ENCODE measurements around the gene PNMT.

PNMT gene

GRCh38 chr17:39653662-39654331, 14.5 kb upstream of the PNMT start:
- peak; percentile 86 for DNase-seq

GRCh38 chr17:39655105-39655504, 13.1 kb upstream of the PNMT start:
- no peak for DNase-seq

DNA sequence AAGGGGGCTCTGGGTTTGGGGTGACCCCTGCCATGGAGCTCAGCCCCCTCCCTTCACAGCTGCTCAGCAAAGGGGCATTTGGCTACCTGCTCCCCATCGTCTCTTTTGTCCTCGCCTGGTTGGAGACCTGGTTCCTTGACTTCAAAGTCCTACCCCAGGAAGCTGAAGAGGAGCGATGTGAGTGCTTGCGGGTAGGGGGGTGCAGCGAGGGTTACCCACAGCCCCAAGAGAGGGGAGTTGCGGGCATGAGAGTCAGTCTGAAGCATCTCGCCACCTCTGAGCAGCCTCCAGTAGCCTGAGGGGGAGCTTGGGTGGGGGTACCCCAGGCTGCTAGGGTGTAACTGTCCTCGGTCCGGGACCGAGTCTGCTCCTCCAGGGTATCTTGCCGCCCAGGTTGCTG, 9.9 kb upstream of the PNMT start:
- no peak for DNase-seq

GRCh38 chr17:39658760-39659159, 9.5 kb upstream of the PNMT start:
- no peak for DNase-seq

GRCh38 chr17:39659279-39660010, 8.8 kb upstream of the PNMT start:
- DNase-seq = no peak

GRCh38 chr17:39660011-39660360, 8.3 kb upstream of the PNMT start:
- DNase-seq = no peak

DNA sequence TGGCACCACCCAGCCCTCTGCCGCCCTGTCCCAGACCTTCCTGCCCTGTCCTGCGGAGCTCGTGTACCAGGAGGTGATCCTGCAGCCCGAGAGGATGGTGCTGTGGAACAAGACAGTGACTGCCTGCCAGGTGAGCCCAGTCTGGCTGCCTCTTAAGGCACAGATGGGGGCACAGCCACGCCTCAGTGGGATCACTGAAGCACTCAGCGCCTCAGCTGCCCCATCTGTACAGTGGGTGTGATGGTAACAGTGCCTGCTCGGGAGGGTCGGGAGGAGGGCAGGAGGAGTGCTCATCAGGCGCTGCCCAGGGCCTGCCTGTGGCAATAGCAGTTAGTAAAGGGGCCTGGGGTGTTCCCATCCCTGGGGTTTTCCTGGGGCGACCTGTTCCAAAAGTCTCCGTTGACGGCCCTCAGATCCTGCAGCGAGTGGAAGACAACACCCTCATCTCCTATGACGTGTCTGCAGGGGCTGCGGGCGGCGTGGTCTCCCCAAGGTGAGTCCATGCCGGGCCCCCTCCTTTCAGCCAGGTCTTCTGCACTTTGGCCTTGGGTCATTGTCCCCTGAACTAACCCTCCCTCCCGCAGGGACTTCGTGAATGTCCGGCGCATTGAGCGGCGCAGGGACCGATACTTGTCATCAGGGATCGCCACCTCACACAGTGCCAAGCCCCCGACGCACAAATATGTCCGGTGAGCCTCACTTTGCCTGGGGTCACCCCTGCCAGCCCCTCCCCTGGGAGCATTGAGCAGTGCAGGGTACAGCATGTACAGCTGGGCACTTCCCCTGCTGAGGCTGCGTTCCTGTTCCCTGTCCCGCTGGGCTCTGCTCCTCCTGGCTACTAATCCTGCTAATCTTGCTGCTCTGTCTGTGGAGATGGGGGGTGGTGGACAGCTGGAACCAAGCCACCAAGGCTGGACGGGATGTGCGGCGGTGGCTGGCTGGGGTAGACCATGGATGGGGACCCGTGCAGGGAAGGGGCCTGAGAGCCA, 7.6 kb upstream of the PNMT start:
- DNase-seq = no peak

GRCh38 chr17:39661744-39662541, 6.3 kb upstream of the PNMT start:
- DNase-seq = no peak

DNA sequence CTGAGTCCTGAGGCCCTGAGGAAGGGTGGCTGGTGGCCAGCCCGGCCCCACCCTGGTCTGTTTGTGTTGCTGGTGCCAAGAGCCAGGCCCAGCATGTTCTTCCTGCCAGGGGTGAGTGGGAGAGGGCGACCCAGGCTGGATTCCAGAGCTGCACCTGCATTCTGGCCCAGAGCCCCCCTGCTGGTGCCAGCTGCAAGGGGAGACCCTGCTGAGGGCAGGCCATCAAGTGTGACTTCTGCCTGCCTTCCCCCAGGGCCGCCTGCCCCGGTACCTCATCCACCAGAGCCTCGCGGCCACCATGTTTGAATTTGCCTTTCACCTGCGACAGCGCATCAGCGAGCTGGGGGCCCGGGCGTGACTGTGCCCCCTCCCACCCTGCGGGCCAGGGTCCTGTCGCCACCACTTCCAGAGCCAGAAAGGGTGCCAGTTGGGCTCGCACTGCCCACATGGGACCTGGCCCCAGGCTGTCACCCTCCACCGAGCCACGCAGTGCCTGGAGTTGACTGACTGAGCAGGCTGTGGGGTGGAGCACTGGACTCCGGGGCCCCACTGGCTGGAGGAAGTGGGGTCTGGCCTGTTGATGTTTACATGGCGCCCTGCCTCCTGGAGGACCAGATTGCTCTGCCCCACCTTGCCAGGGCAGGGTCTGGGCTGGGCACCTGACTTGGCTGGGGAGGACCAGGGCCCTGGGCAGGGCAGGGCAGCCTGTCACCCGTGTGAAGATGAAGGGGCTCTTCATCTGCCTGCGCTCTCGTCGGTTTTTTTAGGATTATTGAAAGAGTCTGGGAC, 5.5 kb upstream of the PNMT start:
- no peak for DNase-seq

DNA sequence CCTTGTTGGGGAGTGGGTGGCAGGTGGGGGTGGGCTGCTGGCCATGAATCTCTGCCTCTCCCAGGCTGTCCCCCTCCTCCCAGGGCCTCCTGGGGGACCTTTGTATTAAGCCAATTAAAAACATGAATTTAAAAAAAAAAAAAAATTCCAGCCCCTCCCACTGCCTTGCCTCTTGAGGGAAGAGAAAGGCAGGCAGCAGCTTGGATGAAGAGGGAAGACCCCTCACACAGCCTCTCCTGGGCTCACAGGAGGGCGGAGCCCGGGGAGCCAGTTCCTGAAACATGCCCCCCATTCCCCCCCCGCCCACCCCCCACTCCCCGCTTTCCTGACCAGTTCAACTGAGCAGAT, 4.9 kb upstream of the PNMT start:
- DNase-seq = no peak

DNA sequence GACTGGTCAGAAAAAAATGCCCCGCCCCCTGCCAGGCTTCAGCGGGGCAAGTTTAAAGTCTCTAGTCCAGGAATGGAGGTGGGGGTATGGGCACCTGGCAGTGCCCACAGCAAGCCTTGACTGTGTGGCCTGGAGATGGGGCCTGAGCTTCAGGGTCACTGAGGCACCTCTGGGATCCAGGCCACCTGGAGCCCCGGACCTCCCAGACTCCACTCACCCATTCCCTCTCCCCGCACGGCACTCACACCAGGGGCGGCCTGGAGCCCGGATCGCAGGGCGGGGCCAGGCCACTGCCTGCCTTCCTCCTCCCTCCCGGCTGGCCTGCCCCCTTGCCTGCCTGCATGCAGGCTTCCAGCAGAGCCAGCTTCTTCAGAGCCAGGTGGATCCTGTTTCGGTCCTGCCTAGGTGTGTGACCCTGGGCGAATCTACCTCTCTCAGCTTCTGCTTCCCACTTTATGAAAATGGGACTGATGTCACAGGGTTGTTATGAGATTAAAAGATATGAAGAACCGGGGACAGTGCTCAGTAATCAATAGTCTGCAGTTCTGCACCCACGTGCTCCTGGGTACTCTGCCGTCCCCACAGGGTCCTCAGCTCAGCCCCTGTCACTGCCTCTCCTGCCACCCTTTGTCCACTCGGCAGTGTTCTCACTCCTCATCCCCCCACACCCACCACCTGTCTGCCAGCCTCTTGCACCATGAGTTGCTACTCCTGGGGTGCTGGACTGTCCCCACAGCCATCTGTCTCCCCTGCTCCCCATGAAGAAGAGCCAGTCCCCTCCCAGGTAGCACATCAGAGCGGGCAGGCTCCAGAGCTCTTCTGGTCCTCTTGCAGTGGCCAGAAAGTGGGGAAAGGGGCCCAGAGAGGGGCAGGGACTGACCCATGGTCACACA, 4.3 kb upstream of the PNMT start:
- peak; percentile 83 for DNase-seq

DNA sequence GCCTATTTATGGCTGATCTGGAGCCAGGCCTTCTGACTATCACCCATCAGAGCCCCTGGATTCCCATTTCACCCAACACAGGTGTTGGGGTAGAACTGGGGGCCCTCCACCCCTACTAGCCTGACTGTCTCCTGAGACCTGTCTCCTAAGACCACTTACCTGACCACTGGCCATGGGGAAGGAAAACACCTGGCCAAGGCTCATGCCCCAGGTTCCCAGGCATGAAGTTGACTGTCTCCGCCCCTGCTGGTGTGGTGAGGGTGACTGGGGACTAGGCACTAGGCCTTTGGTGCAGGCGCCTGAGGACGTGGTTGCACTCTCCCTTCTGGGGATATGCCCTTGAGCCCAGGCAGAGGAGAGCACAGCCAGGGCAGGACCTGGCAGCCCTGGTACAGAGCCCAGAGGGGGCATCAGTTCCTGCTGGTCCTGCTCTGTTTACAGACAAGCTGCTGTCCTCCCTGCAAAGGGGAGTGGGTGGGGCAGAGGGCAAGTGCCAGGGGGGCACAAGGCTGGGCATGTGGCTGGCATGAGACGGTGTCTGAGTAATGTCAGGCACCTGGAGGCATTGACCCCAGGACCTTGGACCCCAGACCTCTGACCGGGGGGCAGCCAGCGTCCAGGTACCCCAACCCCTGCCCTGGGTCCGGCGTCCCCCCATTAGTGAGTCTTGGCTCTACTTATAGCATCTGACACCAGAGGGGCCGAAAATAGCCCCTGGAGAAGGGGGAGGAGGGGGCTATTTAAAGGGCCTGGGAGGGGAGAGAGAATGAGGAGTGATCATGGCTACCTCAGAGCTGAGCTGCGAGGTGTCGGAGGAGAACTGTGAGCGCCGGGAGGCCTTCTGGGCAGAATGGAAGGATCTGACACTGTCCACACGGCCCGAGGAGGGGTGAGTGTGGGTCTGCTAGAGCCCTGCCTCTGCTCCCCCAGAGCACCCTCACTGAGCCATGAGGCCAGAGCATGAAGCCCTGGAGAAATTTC, 3.4 kb upstream of the PNMT start, which contains the start of gene TCAP:
TCAP (plus strand) TSS at position 769 of the 981 bp plus-strand sequence; CDS start at position 780, 11 bp downstream.
- DNase-seq = no peak

- peak; percentile 86 for DNase-seq
Observed at GRCh38 chr17:39665642-39666224, 2.5 kb upstream of the PNMT start.

GRCh38 chr17:39666231-39666600, 2.0 kb upstream of the PNMT start:
- no peak for DNase-seq

- DNase-seq = no peak
Observed at GRCh38 chr17:39666601-39667261, 1.5 kb upstream of the PNMT start.

DNA sequence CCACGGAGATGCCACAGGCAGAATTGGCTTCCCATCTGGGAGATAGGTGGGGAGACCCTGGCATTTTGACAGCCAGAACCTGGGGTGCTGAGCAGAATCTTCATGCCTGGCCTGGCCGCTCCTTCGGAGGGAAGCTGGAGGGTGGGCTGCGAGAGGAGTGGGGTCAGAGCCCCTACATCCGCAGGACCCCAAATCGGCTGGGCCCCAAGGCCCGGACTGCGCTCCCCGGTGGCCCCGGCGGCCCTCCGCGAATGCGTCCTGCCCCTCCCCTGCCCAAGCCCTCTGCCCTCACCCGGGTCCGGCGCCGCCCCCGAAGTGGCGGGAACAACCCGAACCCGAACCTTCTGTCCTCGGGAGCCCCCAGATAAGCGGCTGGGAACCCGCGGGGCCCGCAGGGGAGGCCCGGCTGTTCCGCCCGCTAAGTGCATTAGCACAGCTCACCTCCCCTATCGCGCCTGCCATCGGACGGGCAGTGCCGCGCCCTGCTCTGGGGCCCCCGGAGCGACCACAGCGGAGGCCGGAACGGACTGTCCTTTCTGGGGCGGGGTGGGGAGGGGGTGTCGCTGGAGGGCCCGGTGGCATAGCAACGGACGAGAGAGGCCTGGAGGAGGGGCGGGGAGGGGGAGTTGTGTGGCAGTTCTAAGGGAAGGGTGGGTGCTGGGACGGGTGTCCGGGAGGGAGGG, 850 bp upstream of the PNMT start:
- no peak for DNase-seq

GRCh38 chr17:39669897-39670735, 1.9 kb downstream of the PNMT start:
- DNase-seq = no peak
